Measurements from ENCODE around the gene PLA2G15.
A peak's percentile ranks its signal among the peaks of the same experiment; 100 is the strongest.
"Not testable (repeated sequence)": the region's sequence is repeated elsewhere in the genome, so short reads cannot be mapped to it uniquely, and the experiment has no call there.

PLA2G15 gene

DNA sequence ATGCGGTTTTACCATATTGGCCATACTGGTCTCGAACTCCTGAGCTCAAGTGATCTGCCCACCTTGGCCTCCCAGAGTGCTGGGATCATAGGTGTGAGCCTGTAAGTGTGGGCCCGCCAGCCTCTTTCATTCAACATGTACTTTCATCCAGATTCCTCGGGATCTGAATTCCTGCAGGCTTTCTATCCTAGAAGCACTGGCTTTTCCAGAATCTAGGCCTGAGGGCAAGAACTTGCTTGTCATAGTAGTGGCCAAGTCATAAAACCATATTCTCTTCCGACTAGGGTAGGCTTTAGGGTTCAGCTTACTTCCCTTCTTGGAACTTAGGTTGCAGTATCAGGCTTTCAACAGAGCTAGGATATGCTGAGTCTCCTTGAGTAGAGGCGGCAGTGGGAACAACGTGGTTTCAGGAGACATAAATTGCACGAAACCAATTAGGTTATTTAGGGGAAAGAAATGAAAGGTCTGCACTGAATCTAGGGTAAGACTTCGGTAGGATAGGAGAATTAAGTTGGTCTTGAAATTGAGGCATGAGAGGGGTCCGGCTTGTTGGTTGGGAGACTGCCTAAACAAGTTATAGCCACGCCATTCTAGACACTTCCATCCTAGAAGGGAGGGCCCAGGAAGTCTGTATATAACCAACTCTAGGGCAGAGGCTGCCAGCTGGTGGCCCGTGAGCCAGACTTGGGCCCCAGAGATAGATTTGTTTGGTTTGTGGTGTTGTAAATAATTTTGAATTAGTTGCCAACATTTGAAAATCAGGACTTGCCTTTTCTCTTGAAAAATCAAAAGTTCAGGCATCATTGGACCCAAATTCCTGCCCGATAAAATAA is 34.8 kb downstream of the PLA2G15 start:
- no peak for DNase-seq (ENCODE audit: low read depth in 2 of 2)

GRCh38 chr16:68281368-68282063 is 36.3 kb downstream of the PLA2G15 start:
- no peak for DNase-seq (ENCODE audit: low read depth in 2 of 2)

DNA sequence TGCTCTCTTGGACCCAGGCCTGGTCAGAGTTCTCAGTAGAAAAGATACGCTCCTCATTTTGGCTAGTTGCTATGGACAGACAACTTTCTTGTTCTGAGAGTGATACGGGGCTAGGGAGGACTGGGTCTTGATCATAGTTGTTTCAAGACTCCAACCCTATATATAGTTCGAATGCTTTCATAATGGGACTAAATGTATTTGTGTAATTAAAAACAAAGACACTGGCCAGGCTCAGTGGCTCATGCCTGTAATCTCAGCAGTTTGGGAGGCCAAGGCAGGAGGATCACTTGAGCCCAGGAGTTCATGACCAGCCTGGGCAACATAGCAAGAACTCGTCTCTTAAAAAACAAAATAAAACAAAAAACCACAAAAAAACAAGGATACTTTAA is 36.9 kb downstream of the PLA2G15 start:
- no peak for DNase-seq (ENCODE audit: low read depth in 2 of 2)

DNA sequence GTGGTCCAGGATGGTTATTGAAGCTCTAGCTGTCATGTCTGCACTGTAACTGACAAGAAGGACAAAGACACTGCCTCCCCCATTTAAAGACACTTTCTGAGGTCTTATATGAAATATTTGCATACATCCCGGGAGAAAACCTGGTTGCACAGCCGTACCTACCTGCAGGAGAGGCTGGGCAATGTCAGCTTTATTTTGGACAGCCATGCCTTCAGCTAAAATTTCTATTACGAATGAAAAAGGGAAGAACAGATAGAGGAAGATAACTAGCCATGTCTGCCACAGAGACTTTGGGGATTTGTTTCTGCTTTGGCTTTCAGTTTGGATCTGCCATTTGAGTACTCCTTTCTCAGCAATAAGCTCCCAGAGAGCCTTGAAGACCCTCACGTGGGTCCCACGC is 38.2 kb downstream of the PLA2G15 start:
- no peak for DNase-seq (ENCODE audit: low read depth in 2 of 2)

- no peak for DNase-seq (ENCODE audit: low read depth in 2 of 2)
Observed at GRCh38 chr16:68283801-68284598, 38.8 kb downstream of the PLA2G15 start.

DNA sequence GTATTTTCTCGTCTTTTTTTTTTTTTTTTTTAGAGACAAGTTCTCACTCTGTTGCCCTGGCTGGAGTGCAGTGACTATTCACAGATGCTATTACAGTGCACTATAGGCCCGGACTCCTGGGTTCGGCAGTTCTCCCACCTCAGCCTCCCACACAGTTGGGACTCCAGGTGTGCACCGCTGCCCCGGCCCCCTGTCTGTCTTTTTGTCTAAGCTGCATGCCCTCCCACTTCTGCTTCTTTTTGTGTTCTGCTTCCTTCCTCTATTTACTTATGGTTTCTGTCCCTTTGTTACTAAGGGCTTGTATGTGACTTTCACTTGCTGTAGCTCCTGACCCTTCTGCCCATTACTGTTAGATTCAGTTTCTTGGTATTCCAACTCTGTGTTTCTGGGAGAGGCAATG is 39.7 kb downstream of the PLA2G15 start:
- no peak for DNase-seq (ENCODE audit: low read depth in 2 of 2)

GRCh38 chr16:68285683-68286082 is 40.5 kb downstream of the PLA2G15 start:
- no peak for DNase-seq (ENCODE audit: low read depth in 2 of 2)

DNA sequence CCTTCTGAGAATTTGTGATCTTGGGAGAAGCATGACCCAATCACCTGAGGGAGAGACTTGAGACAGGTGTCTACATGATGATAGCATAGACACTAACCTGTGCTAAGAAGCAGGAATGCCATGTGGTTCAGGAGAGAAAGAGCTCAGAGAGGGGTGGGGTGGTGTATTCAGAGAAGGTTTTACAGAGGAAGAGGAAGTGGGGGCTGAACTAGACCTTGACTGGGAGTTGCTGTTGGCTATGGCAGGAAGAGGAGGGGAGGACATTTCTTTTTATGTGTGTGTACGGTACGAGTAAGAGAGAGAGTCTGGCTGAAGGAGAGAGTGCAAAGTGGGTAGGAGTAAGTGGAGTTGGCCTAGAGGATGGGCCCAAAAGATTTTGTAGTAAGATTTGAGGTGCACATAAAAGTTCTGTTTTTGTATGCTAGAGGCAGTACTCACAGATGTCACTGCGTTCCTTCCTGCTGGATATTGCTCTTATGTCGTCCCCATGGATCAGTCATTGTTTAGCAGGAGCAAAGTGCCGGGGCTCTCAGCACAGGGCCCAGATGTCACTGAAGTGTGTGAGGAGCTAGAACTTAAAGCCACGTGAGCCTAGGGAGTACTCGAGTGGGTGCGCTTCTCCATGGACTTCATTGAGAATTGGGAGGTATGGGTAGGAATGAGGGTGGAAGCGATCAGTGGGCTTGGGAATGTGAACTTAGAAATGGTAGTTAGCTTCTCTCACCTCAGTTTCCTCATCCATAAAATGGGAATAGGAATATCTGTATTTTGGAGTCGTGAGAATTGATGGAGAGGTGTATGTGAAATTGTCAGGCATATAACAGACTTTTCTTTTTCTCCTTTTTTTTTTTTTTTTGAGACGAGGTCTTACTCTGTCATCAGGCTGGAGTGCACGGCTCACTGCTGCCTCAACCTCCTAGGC is 41.2 kb downstream of the PLA2G15 start:
- no peak for DNase-seq (ENCODE audit: low read depth in 2 of 2)

- no peak for DNase-seq (ENCODE audit: low read depth in 2 of 2)
Observed at GRCh38 chr16:68287276-68288251, 42.4 kb downstream of the PLA2G15 start.

DNA sequence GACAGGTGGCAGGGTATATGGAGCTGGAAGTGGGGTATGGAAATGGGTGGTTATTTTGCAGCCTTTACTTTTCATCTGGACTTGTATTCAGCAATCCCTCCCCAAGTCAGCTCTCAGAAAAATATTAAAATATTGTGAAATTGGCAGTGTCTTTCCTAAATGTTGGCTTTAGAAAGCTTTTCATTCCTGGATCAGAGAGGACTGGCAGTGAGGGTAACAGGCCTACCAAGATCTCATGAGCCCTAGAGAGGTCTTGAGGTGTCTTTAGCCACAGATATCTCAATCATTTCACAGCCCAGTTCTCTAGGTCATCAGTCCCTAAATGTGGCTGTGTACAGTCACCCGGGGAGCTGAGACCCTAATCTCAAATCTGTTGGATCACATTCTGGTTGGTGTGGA is 43.1 kb downstream of the PLA2G15 start:
- no peak for DNase-seq (ENCODE audit: low read depth in 2 of 2)

DNA sequence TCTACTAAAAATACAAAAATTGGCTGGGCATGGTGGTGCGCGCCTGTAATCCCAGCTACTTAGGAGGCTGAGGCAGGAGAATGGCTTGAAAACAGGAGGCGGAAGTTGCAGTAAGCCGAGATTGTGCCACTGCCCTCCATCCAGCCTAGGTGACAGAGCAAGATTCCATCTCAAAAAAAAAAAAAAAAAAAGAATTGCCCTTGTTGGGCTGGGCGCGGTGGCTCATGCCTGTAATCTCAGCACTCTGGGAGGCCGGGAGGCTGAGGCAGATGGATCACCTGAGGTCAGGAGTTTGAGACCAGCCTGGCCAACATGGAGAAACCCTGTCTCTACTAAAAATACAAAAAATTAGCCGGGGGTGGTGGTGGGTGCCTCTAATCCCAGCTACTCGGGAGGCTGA is 43.6 kb downstream of the PLA2G15 start:
- DNase-seq (ENCODE audit: low read depth in 2 of 2): not testable (repeated sequence)

GRCh38 chr16:68289202-68289601 is 44.0 kb downstream of the PLA2G15 start:
- no peak for DNase-seq (ENCODE audit: low read depth in 2 of 2)

- peak; percentile 40 to 62 for DNase-seq (ENCODE audit: low read depth in 2 of 2)
Observed at GRCh38 chr16:68289621-68290329, 44.6 kb downstream of the PLA2G15 start.

DNA sequence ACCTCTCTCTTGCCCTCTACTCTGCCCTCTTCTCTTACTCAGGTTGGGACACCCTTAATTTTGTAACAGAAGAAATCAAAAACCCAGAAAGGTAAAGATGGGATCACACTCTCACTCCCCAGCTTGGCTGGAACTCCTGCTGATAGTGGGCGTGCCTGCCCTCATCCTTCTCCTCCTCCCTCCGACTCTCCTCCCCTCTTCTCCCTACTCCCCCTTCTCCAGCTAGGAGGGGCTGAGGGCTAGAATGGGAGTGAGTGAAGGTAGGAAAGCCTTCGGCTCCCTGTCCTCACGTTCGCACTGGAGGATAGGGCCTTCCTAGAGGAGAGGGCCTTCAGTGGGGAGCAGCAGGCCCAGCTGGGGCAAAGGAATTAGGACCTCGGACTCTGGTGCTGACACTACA is 45.3 kb downstream of the PLA2G15 start:
- DNase-seq (ENCODE audit: low read depth in 2 of 2): no peak

- no peak for DNase-seq (ENCODE audit: low read depth in 2 of 2)
Observed at GRCh38 chr16:68291227-68291626, 46.1 kb downstream of the PLA2G15 start.

DNA sequence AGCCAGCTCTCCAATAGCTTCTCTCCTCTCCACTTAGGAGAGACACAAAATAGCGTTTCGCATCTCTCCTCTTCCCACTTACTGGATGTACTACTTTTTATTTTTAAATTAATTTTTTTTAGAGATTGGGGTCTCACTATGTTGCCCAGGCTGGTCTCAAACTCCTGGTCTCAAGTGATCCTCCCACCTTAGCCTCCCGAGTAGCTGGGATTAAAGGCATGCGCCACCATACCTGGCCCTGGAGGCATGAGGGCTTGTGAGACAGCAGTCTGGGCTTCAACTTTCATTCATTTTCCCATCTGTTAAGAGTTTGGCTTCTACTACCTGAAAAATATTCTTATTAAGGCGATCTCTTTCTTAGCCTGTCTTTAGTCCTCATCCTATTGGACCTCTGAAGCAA is 47.3 kb downstream of the PLA2G15 start:
- no peak for DNase-seq (ENCODE audit: low read depth in 2 of 2)

- DNase-seq (ENCODE audit: low read depth in 2 of 2): no peak
Observed at GRCh38 chr16:68296291-68296690, 51.1 kb downstream of the PLA2G15 start.

DNA sequence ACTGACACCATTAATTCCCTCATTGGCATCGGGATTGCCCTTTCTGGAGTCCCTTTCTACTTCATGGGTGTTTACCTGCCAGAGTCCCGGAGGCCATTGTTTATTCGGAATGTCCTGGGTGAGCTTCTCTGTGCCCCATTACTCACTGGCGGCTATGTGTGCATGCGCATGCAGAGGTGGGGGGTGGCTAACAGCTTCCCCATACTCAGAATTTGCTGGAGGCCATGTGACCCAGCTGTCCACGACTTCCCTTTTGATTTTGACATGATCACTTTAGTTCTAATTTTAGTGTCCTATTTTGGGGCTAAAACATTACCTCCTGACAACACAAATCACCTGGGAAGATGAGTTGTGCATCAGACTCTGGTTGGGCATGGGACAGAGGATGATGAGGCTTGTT is 51.5 kb downstream of the PLA2G15 start:
- no peak for DNase-seq (ENCODE audit: low read depth in 2 of 2)

DNA sequence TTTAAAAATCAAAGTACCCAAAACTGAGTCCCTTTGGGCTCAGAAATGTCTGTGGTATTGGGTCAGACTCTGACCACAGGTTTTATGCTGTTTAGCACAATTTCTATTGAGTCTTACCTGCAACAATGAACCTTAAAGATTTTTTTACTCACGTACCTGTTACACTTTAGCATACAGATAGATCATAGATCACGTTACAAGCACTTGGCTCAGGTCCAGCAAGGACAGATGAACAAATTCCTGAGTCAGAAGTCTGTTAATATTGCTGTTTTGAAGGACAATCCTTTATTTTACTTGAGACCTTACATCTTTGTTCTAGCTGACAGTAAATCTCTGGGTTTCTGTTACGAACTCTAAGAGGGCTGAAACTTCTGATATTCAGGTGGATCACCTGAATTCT is 52.7 kb downstream of the PLA2G15 start:
- DNase-seq (ENCODE audit: low read depth in 2 of 2): no peak

DNA sequence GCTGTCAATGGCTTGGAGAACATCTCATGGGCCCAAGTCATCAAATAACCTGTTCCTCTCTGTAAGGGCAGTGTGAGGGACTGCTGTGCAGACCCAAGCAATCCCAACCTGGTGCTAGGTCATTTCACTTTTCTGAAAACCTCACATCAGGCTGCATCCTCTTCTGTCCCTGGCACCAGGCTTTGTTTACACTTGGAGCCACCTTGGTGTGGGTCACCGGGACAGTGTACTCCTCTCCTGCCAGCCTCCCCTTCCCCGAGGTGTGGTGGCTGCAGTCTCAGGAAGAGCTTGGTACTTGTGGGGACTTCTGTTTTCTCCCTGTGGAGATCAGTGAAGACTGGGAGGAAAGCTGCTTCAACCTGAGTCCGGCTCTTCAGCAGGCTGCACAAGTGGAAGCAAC is 53.1 kb downstream of the PLA2G15 start:
- no peak for DNase-seq (ENCODE audit: low read depth in 2 of 2)
